Activated CD4-positive, alpha-beta T cell treated with anti-CD3 and anti-CD28 coated beads, Interleukin-2, amount 50 U/mL, for 4 hours (primary cell): ENCODE results near the gene TMEM255B.
"Not testable (repeated sequence)": the region's sequence is repeated elsewhere in the genome, so short reads cannot be mapped to it uniquely, and the experiment has no call there.

Experiments
- DNase-seq, 2 experiments: peaks; one replicate each; pipeline ENCODE4 v3.0.0-alpha.2; 2020

The TMEM255B gene

DNA sequence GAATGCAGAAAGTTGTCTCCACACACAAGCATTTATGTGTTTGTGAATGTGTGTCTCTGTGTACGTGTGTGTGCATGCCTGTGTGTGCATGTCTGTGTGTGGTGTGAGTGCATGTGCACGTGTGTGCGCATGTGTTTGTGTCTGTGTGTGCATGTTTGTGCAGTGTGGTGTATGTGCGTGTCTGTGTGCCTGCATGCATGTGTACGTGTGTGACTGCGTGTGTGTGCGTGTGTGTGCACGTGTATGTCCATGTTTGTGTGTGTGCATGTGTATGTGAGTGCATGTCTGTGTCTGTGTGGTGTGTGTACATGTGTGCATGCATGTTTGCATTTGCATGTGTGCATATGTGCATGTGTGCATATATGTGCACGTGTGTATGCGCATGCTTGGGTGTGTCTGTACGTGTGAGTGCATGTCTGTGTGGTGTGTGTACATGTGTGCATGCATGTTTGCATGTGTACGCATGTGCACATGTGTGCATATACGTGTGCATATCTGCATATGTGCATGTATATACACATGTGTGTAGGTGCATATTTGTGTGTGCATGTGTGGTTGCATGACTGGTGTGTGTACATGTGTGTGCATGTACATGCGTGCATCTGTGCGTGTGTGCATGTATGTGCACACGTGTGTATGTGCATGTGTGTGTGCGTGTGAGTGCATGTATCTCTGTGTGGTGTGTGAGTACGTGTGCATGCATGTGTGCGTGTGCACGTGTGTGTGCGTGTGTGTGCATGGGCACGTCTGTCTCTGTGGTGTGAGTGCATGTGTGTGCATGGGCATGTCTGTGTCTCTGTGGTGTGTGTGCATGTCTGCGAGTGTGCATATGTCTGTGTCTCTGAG, 8.2 kb upstream of the TMEM255B start:
- no peak for DNase-seq

DNA sequence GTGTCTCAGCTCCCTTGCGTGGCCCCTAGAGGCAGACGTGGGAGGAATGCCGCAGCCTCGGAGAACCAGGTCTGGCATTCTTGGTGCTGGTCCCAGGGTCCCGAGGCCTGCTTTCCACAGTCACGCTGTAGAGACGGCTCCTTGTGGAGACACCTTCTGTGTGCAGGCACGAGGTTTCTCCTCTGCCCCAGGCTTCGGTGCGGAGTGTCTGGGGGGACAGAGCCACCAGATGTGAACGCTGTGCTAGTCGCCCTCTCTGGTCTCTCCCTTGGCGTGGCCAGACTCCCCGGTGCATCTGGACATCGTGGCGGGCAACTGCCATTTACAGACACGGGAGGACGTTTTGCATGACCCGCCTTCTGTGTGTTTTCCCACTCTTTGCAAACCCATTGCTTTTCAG, 7.5 kb upstream of the TMEM255B start:
- no peak for DNase-seq

DNA sequence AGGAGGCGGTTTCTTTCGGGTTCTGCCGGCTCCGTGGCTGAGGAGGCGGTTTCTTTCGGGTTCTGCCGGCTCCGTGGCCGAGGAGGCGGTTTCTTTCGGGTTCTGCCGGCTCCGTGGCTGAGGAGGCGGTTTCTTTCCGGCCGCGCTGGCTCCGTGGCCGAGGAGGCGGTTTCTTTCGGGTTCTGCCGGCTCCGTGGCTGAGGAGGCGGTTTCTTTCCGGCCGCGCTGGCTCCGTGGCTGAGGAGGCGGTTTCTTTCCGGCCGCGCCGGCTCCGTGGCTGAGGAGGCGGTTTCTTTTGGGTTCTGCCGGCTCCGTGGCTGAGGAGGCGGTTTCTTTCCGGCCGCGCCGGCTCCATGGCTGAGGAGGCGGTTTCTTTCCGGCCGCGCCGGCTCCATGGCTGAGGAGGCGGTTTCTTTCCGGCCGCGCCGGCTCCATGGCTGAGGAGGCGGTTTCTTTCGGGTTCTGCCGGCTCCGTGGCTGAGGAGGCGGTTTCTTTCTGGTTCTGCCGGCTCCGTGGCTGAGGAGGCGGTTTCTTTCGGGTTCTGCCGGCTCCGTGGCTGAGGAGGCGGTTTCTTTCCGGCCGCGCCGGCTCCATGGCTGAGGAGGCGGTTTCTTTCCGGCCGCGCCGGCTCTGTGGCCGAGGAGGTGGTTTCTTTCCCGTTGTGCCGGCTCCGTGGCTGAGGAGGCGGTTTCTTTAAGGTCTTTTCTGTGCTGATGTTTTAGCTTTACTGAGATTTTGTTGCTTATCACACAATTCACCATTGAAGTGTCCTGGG, 6.6 kb upstream of the TMEM255B start:
- DNase-seq, result not testable (repeated sequence)

DNA sequence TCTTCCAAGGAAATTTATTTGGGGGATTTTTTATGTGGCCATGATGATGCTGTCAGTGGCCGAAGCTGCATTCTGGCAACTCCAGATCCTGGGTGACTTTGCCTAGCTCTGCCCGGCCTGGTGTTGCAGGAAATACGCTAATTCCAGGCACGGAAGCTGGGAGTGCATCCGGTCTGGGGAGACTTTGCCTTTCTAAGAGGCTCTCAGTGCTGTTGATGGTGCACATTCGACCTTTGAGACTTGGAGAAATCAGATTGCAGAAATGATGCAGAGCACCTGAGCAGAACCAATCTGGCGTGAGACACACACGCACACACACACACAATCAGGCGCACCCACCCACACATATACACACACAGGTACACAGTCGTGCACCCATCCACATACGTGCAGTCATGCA, 5.9 kb upstream of the TMEM255B start:
- no peak for DNase-seq

DNA sequence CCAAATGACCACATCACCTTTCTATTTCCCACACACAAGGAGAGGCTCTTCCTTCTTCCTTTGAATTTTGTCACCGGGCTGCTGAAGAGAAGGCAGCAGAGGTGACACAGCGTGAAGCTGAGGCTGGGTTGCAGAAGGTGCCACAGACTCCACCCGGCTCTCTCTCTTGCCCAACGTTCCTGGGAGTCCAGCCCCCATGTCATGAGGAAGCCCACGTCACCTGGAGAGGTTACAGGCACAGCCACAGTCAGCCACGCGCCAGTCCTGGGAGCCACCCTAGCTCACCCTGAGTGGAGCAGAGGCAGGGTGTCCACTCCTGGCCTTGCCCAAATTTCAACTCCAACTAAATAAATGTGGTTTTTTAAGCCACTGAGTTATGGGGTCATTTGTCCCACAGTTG, 4.8 kb upstream of the TMEM255B start:
- no peak for DNase-seq

DNA sequence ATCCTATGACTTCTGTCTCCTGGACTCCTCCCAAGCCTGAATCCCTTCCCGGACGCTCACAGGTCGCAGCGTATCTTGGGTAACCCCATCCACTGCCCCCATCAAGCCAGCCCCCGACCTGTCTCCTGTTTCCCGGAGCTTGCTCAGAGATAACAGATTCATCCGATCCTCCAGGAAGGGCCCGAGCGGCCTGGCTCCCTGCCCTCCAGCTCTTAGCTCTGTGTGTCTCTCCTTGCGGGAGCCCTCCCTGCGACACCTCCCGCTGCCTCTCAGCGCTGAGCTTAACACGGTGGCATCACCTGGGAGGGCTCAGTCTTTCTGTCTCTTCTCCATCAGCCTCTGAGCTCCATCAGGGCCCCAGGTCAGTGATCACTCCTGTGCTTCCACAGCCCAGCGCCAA, 4.3 kb upstream of the TMEM255B start:
- no peak for DNase-seq

DNA sequence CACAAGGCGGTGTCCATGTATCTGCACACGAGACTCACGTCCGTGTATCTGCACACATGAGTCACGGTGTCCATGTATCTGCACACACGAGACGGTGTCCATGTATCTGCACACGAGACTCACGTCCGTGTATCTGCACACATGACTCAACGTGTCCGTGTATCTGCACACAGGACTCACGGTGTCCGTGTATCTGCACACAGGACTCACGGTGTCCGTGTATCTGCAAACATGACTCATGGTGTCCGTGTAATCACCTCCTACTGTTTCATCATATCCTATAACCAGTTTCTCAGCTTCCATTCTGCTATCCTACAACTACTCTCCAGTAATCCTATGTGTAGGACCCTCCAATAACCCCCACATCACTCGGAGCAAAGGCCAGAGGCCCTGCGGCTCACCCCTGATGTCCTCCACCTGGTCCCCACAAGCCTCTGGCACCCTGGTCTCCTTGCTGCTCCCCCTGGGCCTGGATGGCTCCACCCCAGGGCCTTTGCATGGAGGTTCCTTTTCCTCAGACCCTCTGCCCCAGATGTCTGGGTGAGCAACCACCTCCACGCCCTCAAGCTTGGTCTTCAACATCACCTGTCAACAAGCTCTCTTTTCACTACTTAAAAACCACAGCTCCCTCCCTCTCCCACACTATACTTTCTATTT, 2.5 kb upstream of the TMEM255B start:
- DNase-seq, result no peak

DNA sequence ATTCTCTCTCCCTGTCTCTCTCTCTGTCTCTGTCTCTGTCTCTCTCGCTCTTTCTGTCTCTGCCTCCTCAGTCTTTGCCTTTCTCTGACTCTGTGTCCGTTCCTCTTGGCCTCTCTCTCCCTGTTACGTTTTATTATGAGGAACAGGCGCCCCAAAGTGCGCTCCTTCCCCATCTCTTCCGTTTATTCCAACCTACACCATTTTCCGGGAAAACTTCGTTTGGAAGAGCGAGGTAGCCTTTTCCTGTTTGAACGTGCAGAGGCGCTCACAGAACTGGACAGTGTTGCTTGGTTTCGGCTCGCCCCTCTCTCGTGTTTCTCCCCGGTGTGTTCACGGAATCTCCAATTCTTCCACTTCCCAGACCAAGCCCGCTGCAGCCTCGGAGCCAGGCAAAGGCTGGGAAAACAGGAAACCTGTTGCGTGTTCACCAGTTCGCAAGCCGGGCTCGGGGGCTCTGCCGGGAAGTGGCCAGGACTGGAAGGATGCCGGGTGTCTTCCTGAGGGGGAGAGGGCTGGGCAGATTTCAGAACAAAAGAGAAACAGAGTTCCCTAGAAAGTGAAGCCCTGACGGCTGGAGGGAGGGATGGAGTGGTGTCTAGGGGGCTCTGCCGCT, 605 bp downstream of the TMEM255B start:
- DNase-seq, result no peak

DNA sequence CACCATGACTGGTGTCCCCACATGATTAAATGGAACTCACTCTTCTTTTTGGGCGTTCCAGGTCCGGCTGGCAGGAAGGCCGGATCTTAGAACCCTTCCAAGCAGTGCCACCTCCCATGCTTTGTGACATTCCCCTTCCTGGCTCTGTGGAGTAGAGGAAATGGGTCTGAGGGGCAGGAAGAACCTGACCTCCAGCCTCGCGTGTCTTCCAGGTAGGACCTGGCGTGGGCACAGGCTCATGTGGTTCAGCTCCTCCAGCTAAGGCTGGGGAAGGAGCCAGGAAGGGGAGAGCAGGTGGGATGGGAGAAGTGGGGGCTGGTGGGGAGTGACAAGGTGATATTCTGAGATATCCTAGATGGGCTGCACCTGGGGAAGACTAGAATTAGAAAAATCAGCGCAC, 2.1 kb downstream of the TMEM255B start:
- no peak for DNase-seq

DNA sequence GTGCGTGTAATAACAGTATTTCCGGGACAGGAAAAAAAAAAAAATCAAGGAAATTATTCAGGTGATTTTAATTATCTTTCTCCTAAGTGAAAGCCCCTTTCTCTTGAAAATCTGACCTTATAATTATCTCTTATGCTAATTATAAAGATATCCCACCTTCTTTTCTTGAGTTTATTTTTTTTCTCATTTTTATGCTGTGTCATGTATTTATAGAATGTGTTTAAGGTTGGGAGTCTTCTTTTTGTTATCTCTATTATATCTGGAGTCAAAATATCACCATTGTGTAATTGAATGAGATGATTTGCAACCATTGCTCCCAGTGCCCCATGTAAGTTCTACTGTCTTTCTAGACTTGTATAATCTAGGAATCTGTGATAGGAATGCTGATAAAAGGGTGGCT, 3.0 kb downstream of the TMEM255B start:
- no peak for DNase-seq

DNA sequence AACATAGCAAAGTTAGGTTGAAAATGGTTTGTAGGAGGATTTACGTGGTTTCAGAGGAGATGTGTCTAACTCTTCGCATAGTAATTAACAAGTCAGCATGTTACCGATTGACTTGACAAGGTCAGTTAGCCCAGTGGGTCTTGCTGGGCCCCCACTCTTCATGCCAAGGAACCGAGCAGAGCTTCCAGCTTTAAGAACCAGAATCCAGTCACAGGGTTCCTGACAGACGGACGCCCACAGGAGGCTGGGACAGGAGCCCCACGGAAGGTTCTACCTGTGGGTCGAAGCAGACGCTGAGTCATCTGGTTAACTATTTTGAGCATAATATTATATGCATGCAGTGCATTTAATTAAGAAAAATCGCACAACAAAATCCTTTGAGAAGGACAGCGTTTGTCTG, 3.5 kb downstream of the TMEM255B start:
- DNase-seq, result no peak

DNA sequence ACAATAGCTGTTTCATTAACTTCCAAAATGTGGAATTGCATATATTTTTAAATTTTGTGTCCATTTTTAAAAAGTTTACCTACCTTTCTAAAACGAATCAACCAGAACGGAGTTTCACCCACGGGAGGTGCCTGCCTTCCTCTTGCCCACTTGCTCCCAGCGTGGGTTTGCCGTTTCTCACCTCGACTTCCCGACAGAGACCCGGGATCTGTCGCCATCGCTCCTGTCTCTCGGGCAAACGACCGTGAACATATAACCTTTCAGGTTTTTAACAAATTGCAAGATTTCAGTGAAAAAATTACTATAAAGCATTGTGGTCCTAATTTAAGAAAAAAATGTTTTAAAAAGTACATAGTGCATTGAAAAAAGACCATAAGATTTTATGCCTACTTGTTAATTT, 4.2 kb downstream of the TMEM255B start:
- no peak for DNase-seq

DNA sequence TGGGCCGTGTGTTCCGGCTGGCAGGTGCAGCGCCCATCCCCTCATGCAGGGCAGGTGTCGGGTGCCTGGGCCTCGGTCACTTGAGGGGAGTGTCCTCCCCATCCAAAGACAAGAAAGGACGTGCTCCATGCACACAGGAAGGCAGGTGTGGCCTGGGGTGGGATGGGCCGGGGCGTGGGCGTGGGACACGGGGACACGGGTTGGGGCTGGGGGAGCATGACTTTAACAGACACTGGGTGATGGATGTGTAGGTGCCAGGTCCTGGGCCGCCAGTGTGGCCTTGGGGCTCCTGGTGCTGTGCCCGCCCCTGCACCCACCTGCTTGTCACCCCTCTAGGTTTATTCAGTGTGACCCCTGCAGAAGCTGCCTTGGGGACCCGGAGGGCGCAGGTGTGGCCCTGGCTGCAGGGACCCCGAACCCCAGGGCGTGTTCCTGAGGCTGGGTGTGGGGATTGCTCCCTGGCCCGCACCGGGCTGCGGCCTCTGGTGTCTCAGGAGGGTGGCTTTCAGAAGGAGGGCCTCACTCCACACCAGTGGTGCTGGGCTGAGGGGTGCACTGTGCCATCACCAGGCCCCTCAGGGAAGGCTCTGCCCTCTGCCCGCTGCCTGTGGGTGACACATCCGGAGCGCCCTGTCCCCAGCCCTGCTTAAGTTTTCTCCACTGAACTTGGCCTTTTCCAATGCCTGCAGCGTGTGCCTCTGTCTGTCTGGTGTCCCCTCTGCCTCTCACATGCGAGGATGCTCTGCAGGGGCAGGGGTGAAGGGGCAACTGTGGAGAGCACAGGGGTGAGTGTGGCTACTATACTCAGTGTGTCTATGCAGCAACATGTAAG, 5.2 kb downstream of the TMEM255B start:
- no peak for DNase-seq

DNA sequence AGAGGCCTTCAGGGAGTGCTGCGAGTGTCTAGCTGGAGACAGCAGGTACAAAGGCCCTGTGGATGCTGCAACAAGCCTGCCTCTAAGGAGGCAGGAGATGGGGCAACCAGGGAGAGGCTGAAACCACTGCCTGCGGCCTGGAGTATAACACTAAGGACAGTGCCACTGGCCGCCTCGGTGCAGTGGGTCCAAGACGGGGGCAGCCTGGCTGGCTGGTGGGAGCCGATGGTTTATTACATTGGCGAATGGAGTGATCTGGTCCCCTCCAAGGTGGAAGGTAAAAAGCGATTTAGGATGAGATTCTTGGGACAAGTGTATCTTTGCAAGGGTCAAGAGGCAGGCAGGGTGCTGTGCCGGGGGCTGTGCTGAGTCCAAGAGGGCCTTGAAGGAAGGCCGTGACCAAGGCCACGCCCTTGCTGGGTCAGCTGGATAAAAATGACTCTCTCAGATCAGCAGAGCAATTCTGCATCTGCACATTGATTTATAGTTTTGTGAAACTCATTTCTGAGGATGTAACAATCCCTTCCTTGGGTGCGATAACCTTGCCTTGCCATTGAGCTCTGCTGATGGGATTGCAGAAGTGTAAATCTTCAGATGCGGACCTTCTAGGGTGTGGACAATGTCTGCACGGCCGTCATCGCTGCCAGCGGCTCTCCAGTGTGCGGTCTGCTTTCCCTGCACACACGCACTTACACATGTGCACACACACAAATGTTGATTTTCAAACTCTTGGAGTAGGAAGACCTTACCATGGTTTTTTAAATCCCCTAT, 6.0 kb downstream of the TMEM255B start:
- no peak for DNase-seq

DNA sequence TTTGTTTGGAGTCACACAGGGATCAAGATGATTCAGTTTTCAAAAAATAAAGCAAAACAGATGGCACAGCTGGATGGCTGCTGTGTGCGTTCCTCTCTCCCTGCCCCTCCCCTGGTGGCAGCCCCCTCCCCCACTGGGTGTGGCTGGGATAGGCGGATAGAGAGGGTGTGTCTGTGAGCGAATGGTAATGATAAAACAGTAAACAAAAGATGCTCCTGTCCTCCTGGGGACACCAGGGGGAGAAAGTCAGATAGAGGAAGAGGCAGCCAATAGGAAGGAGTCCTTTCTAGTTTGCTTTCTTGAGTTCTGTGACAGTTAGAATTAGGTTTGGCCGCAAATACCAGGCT, 6.5 kb downstream of the TMEM255B start:
- no peak for DNase-seq

DNA sequence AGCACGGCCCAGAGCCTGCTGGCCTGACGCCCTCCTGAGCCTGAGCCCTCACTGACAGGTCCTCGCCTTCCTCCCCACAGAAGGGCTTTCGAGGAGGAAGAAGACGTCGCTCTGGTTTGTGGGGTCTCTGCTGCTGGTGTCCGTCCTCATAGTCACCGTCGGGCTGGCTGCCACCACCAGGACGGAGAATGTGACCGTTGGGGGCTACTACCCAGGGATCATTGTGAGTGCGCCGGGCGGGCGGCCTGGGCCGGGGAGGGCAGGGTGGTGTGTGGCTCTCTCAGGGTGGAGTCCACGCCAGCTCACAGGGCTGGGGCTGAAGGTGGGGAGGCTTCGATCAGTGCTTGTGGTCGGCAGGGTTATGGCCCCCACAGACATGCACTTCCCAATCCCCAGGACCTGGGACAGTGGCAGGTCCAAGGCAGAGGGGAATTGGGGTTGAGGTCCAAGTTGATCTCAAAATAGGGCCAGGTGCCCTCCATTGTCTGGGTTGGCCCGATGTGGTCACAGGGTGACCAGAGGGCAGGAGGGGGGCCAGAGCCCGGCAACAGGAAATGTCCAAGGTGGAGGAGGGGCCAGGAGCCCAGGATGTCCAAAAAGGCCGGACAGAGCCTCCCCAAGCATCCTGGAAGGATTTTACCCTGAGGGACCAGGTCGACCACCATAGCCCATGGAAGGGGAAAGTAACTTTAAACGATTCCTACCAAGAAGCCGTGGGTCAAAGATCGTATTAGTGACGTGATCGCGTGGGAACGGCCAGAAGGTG, 7.2 kb downstream of the TMEM255B start:
- no peak for DNase-seq

DNA sequence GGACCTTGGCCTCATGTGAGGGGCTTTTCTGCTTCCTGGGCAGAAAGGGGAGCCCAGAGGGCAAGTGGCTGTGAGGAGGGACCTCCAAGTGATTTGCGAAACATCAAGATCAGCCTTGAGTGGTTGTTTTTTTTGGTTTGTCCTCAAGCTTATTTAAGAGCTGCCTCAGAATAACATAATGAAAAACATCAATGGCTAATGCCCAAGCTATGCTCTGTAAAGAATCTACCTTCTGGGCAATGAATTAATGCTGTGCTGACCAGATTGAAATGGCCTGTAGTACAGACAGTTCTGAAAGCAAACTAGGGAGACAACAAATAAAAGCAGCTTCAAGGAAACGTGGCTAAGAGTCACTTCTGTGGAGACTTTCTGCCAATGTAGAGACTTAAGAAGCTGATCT, 8.3 kb downstream of the TMEM255B start:
- DNase-seq, result no peak

DNA sequence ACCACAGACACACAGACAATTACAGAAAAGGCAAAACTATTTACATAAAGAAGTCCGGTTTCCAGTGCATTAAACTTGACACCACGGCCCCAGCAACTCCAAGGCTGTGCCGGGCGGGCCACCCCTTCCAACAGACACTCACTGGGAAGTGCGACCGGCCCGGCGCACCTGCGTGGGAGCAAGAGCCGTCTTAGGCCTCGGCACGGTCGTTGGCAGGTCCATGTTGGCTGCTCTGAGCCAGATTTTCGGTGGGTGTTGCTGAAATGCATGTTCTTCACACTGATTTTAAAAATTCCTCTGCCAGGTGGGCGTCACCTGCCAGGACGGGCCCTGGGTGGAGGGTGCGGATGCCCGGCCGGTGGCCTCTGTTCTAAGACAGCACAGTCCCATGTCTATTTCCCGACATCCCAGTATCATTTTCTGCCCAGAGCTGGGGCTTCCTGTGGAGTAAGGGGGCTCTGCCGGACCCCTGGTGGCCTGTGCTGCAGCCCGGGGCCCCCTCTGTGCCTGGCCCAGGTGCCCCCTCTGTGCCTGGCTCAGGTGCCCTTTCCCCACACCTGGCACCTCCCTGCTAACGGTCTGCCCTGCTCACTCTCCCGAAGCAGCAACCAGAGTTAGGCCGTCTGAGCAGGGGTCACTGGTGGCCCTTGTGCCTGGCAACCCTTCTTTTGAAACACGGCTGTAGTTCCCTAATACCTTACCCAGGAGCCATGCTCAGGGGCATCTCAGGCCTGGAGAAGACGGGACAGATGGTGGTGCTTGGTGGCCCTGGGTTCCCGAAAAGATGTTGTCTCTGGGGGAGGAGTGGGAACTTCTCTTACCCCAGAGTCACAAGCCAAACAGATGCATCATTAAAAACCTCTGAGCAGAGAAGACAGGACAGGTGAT, 9.2 kb downstream of the TMEM255B start:
- DNase-seq, result no peak

DNA sequence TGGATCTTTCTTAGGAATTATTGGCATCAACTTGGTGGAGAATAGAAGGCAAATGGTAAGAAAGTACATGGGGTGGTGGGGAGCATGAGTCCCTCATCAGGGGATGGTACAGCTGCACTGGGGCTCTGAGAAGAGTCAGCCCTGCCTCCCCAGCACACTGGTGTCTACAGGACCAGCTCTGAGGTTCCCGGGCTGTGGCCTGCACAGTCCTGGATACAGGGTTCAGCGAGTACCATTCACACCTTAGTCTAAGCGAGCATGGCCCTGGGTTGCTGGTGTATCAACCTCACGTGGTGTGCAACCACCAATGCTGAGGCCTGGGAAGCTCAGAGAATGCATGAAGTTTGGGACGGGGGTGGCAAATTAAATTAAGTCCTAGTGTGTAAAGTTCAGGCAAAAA, 10.1 kb downstream of the TMEM255B start:
- no peak for DNase-seq

DNA sequence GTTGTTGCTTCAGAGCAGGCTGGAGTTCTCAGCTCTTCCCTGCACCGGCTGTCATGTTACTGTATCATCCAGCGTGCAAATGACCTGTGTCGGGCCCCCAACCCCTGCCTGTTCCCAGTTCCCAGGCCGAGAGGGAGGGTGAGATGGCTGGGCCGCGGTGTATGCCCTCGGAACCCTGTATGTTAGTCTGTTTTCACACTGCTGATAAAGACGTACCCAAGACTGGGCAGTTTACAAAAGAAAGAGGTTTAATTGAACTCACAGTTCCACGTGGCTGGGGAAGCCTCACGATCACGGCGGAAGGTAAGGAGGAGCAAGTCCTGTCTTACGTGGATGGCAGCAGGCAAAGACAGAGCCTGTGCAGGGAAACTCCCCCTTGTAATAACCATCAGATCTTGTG, 10.9 kb downstream of the TMEM255B start:
- DNase-seq, result no peak
